ENCODE measurements around the gene GMPR.

Gene GMPR

GRCh38 chr6:16238057-16238962 is at the start of gene GMPR:
TSS of gene GMPR (plus strand) at chr6:16238587. CDS start at chr6:16238694, 107 bp downstream.
- TF ChIP-seq, protein P1, sequence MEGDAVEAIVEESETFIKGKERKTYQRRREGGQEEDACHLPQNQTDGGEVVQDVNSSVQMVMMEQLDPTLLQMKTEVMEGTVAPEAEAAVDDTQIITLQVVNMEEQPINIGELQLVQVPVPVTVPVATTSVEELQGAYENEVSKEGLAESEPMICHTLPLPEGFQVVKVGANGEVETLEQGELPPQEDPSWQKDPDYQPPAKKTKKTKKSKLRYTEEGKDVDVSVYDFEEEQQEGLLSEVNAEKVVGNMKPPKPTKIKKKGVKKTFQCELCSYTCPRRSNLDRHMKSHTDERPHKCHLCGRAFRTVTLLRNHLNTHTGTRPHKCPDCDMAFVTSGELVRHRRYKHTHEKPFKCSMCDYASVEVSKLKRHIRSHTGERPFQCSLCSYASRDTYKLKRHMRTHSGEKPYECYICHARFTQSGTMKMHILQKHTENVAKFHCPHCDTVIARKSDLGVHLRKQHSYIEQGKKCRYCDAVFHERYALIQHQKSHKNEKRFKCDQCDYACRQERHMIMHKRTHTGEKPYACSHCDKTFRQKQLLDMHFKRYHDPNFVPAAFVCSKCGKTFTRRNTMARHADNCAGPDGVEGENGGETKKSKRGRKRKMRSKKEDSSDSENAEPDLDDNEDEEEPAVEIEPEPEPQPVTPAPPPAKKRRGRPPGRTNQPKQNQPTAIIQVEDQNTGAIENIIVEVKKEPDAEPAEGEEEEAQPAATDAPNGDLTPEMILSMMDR (IDR thresholded peaks at IDR 0.05; ENCODE audit: control insufficient read depth, insufficient read depth, low read depth, low read length, missing control alignments): no peak
- H3K4me3 ChIP-seq (ENCODE audit: control insufficient read depth, low read depth, low read length): peak within 1 kb of the TSS; percentile 80
- no peak for DNase-seq (ENCODE audit: low read depth)

DNA sequence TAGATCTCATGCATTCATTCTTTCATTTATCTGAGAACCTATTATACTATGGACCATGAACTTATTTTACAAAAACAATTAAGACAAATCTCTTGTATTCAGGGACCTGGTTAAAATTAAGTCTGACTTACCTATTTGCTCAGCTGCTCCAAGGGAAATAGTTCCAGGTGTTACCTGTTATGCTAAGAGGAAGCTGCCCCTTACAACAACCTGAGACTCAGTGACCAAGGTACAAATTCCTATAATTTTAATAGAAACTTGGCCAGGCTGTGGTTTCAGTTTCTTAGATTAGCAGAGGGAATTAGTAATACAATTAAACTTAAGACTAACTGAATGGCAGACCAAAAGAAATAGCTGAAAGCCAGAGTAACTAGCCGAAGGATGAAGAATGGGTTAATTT is 48.2 kb upstream of the GMPR start:
- TF ChIP-seq, protein P1 (IDR thresholded peaks at IDR 0.05; ENCODE audit: control insufficient read depth, insufficient read depth, low read depth, low read length, missing control alignments): no peak
- no peak overlapping the region for H3K4me3 ChIP-seq (ENCODE audit: control insufficient read depth, low read depth, low read length)
- DNase-seq (ENCODE audit: low read depth): no peak

GRCh38 chr6:16196260-16196983 is 42.0 kb upstream of the GMPR start:
- DNase-seq (ENCODE audit: low read depth): no peak
- TF ChIP-seq, protein P1 (IDR thresholded peaks at IDR 0.05; ENCODE audit: control insufficient read depth, insufficient read depth, low read depth, low read length, missing control alignments): no peak

DNA sequence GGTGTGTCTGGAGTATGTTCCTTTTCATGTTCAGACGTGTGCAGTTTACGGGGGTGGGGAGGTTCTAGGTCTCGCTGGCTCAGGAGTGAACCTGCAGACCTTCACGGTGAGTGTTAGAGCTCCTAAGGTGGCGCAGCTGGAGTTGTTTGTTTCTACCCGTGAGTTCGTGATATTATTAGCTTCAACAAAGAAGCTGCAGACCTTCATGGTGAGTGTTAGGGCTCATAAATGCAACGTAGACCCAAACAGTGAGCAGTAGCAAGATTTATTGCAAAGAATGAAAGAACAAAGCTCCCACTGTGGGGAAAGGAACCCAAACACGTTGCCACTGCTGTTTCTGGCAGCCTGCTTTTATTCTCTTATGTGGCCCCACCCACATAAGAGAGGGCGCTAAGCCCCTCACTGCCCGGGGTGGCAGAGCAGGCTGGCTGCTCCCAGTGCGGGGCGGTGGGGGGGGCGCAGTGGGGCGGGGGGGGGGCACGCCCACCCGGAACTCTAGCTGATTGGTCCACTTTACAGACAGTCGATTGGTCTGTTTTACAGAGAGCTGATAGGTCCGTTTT is 41.3 kb upstream of the GMPR start:
- TF ChIP-seq, protein P1 (IDR thresholded peaks at IDR 0.05; ENCODE audit: control insufficient read depth, insufficient read depth, low read depth, low read length, missing control alignments): no peak
- DNase-seq (ENCODE audit: low read depth): no peak
- H3K4me3 ChIP-seq (ENCODE audit: control insufficient read depth, low read depth, low read length): no peak overlapping the region

More at GRCh38 chr6:16196260-16196983, 42.0 kb upstream of the GMPR start:
- H3K4me3 ChIP-seq (ENCODE audit: control insufficient read depth, low read depth, low read length): no peak overlapping the region

GRCh38 chr6:16198061-16198705 is 40.2 kb upstream of the GMPR start:
- no peak overlapping the region for H3K4me3 ChIP-seq (ENCODE audit: control insufficient read depth, low read depth, low read length)
- TF ChIP-seq, protein P1 (IDR thresholded peaks at IDR 0.05; ENCODE audit: control insufficient read depth, insufficient read depth, low read depth, low read length, missing control alignments): no peak
- no peak for DNase-seq (ENCODE audit: low read depth)

DNA sequence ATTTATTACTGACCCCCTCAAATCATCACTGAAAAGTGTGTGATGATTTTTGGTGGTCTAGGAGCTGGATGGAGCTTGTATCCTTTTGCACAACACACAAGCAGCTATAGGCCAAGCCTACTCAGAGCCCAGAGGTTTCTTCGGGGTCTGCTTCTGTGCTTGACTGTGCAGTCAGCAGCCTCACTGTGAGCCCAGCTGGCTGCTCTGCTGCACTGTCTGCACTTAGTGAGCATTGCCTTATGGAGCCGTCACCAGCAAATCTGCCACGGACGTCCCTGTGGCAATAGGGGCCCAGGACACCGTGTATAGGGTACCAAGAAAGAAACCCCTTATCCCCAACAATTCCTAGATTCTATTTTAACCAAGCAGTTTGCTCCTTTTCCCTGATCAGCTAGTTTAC is 38.6 kb upstream of the GMPR start:
- TF ChIP-seq, protein P1 (IDR thresholded peaks at IDR 0.05; ENCODE audit: control insufficient read depth, insufficient read depth, low read depth, low read length, missing control alignments): no peak

More for the DNA sequence above, 38.6 kb upstream of the GMPR start:
- no peak overlapping the region for H3K4me3 ChIP-seq (ENCODE audit: control insufficient read depth, low read depth, low read length)
- DNase-seq (ENCODE audit: low read depth): no peak
